HG02642 (cell line): ENCODE measurements around the gene MRPL24.

ENCODE experiments used
- ATAC-seq: cut with Tn5 transposase; IDR thresholded peaks from one replicate; pipeline ENCODE4 v1.9.1; 2021; ENCODE audit warnings: mild to moderate bottlenecking; ENCODE audit not compliant: unreplicated experiment, poor library complexity

Gene MRPL24

DNA sequence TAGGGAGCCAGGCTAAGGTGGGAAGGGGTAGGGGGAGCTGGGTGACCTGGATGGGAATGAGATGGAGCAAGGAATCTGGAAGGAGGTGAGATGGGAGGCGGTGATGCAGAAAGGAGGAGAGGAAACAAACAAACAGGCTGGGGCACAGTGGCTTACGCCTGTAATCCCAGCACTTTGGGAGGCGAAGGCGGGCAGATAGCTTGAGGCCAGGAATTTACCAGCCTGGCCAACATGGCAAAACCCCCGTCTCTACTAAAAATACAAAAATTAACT is 46.3 kb downstream of the MRPL24 start:
- ATAC-seq = no peak

DNA sequence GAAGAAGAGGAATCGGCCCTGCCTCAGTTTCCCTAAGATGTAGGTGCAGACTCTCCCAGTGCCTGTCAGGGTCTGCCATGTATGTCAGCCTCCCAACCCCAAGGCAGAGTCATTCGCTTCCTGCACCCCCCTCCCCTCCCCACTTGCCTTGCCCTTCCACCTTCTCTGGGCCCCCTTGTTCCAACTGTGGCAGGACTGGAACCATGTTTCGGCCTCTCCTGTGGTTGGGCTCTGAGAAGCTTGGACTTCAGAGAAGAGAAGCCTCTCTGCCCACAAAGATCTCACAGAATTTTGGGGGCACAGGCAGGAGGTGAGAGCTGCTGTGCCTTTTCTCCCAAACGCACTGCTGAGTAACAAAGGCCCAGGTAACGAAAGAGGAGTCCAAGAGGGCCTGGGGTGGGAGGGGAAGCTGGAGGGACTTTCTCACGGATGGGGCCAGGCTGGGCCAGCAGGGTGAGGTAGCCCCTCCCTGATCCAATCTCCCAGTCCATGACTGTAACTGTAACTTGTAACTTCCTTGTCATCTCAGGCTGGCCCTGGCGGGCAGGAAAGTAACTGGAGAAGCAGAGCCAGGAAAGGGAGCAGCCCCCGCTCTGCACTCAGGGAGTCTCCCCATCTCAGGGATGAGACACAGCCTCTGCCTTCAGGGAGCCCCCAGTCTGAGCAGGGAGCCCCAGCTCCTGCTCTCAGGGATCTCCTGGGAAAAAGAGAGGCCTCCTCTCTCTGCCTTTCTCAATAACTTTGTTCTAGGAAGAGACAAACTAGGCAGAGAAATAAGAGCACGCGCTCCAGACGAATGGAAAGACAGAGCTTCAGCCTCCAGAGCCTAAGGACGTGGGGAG is 46.8 kb downstream of the MRPL24 start:
- ATAC-seq = no peak

DNA sequence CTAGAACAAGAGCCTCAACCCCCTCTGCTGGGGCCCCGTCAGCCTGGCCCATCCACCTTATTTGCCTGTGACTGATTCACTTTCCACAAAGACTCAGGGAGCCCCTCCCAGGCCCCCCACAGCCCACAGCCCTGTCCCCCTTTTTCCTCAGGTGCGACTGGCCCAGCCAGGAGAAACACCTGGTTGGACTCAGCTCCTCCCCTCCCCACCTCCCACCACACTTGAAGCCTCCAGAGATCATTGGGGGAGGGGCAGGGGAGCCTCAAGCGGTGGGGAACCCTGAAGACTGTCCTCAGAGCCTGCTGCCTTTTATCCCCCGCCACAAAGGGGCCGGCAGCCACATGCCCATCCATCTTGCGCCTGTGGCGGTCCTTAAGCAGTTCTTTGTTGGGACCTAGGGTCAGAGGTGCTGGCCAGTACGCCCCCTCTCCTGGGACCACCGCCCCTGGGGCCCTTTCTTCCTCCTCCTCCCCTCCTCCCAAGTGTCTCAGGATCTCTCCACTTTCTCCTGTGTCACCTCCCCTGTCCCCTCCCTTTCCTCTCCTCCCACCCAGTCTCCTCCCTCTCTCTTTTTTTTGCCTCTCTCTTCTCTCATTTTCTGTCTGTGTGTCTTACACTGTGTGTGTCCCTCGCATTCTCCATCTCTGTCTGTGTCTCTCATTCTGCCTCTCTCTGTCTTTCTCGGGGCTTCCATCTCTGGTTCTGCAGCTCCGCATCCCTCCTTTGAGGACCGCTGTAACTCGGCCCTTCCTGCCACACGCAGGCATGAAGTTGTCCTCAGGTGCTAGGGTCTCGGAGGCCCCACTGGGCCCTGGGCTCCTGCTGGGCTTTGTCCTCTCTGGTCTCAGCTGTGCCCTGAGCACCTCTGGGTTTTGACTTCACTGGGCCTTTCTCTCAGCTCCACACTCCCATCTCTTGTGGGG is 47.7 kb downstream of the MRPL24 start:
- ATAC-seq = no peak

DNA sequence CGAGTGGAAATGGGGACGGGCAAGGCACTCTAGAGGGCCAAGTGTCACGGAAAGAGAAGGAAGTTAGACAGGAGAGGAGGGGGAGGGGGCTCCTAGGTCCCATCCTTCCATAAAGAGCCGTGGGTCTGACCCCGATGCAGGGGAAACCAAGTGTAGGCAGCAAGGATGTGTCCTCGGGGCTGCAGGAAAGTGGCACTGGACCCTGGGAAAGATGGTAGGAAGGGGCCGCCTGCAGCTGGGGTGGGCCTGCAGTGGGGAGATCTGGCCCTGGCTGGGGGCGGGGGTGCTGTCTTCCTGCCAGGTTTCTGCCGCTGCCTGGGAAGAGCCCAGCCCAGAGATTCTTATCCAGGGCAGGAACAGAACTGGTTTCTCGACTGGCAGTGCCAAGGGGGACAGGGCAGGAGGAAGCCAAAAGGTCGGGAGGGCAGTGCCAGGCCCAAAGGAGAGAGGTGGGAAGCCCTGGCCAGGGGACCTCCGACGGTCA is 48.4 kb downstream of the MRPL24 start:
- no peak for ATAC-seq

DNA sequence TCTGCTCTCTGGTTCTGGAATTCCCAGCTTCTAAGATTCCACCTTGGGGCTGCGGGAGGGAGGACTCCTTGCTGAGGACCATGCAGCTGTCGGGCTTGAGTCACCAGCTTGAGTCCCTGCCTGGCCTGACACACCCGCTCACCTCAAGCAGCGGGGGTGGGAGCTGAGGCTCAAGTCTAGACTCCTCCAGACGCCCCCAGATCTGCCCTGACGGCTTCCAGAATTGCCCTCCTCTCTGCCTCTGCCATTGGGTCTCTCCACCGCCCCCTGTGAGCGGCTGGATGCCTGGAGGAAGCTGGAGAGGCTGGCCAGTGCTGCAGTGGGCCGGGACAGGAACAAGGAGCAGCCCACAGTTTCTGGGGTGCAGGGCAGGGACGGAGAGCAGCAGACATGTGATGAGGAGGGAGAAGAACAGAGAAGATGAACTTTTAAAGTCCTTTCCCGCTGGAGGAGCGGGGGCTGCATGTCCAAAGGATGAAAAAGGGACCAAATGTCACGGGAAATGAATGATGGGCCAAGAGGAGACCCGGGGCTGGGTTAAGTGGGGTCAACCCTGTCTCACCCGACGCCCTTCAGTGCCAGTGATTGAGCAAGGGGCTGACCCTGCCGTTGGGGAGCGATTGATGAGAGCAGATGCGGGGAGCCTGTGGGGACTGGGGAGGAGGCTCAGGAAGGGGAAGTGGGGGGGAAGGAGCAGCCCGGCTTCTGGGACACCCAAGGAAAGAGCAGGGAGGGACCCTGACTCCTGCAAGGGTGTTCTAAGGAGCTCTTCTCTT is 49.0 kb downstream of the MRPL24 start:
- ATAC-seq = no peak

DNA sequence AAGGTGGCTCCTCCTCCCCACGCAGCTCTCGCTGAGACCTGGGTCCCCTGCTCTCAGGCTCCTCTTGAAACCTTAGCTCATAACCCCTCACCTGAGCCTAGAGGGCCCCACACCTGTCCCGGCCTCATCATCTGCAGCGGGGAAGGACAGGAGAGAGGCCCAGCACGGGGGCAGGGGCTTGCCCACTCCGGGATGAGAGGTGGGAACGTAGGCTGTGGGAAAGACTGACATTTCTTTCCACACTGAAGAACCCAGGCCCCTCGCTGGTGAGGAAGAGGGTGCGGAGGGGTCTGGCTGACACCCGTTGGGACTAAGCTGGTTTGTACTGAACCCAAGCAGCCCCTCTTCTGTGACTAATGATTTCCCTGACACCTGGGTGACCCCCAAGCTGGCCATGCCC is 49.7 kb downstream of the MRPL24 start:
- ATAC-seq = no peak

DNA sequence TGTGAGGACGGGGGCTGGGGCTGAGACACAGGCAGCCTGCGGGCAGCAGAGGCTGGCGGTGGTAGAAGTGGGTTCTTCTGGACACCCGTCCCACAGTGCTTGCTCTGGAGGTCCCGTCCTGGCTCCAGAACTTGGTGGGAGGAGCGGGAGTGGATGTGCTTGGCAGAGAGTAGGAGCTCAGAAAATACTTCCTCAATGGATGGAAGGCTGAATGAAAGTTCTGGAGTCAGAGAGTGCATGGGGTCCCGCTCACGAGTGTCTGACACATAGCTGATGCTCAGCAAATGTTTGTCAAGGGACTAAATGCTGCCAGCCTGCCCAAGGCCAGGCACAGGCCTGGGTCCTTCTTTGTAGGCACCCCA is 50.2 kb downstream of the MRPL24 start:
- ATAC-seq = no peak

DNA sequence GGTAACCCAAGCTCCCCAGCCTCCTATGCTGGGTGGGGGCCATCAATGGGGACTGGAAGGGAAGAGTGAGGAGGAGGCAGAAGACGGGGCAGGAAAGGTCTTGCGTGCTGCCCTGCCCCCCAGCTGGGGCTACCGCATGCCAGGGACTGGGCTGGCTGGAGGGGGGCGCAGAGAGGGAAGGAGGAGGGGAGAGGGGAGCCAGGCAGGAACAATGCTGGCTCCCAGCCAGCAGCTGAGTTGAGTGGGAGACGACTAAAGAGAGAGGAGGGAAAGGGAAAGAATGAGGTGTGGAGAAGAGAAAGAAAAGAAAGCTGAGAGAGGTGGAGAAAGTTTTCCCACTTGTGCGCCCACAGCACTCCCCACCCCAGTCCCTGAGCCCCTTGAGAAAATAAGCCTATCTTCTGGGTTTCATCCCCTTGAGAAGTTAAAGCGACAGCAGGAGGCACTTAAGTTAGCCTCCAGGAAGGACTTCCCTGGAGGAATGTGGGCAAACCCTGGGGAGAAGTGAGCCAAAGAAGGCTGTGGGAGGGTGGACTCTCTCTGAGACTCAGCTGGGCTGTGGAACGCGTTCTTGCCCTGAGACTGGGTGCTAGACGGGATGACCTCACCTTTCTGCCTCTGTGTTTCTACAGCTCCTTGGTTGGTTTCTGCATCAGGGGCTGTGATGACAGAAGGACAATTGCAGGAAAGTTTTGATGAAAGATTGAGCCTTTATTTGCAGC is 50.8 kb downstream of the MRPL24 start:
- no peak for ATAC-seq

DNA sequence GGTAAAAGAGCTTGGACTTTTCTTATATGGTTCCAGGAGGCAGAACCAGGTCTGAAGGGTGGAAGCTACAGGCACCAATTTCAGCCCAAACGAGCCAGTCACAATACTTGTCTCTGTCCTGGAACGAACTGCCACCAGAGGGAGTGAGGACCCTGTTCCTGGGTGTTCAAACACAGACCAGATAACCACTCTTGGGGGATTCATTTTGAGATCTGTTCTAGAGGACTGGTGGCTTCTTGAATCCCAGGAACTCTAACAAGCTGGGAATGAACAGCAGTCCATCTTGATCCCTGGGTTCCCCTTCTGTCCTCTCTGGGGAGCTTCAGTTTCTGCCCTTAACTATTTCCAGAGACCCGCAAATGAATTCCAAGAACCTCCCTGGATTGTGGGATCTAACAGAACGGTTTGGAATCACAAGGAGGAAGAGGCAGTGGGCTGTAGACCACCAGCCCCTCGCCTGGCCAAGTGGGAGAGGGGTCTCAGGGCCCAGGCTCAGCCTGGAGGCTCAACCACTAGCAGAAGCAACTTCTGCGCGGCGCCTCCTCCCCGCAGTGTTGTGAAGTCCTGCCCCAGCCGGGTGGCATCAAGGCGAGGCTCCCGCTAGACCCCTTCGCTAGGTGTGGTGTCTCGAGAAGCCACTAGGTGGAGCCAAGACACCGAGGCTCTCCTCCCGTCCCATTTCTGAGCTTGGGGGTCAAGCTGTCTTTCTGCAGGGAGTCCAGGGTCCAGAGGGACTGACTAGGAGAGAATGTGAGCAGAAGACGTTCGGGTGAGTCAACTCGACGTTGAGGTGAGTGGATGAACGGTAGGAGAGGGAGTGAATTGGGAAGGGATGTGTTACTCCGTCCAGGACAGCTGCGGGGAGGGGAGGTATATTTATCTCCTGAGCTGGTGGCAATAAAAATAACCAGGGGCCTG is 51.6 kb downstream of the MRPL24 start:
- peak; percentile 73 for ATAC-seq
